GM18951 (cell line): ENCODE measurements around the gene CELF5.
"Not testable (repeated sequence)": the region's sequence is repeated elsewhere in the genome, so short reads cannot be mapped to it uniquely, and the experiment has no call there.

Experiments
- POLR2A ChIP-seq: IDR thresholded peaks from 4 replicates; pipeline ENCODE4 v1.6.1; 2011; ENCODE audit warnings: mild to moderate bottlenecking; ENCODE audit not compliant: insufficient read length, insufficient read depth; ENCODE audit errors: extremely low read depth
- in situ Hi-C: fragments of 300-500 bp; cut with MboI; formaldehyde crosslinking; loops from one replicate; pipeline ENCODE4 v1.12.0; 2022; ENCODE audit warnings: low sequenced_read_pairs, mixed read lengths, inconsistent platforms; ENCODE audit not compliant: unreplicated experiment

CELF5 gene

DNA sequence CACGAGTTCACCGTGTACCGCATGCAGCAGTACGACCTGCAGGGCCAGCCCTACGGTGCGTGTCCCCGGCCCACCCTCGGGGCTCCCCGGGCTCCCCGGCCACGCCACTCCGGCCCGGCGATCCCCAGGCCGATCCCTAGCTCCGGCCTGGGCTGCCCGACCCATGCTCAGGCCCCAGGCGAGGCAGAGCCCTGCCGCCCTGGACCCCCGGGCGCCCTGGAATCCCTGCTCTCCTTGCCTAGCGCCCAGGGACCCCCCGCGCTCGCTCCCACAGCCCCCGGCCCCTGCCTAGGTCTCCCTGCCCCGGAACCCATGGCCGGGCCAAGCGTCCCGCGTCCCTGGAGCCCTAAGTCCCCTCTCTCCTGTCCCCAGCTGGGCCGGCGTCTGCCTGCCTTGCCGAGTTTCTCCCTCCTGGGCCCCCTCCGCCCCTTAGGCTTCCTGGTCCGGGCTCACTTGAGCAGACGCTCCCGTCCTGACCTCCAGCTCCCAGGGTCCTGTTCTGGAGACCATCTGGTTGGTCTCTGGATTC is 38.2 kb upstream of the CELF5 start:
- in situ Hi-C loops, result no loop called here
- no peak for TF ChIP-seq POLR2A

DNA sequence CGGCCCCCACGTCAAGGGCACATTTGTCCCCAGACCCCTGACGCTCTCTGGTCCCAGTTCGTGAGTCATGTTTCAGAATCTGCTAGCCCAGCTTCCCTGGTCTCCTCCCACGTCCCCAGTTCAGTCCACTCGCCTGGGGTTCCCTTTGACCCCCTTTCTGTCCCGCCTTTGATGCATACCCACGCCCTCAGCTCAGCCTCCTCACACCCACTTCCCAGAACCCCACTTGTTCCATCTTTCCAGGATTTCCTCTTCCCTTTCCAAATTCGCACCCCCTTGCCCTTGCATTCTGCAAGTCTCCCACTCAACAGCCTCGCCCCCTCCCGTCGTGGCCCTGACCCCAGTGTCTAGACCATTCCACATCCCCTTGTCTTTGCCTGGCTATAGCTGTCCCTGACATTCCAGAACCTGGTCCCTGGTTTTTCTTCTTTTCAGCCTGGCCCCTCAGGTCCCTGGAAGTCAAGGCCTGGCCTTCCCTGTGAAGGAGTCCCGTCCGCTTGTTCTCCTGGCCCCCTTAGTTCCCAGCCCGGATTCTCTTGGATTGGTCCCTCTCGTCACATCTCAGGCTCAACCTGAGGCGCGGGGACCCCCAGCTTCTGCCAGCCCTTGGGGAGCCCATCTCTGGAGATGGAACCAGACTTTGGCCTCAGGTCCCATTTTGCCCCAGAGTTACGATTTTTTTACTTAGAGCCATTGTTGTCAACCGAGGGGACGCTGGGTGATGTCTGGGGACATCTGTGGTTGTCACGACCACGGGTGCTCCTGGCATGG is 37.4 kb upstream of the CELF5 start:
- in situ Hi-C loops, result no loop called here

DNA sequence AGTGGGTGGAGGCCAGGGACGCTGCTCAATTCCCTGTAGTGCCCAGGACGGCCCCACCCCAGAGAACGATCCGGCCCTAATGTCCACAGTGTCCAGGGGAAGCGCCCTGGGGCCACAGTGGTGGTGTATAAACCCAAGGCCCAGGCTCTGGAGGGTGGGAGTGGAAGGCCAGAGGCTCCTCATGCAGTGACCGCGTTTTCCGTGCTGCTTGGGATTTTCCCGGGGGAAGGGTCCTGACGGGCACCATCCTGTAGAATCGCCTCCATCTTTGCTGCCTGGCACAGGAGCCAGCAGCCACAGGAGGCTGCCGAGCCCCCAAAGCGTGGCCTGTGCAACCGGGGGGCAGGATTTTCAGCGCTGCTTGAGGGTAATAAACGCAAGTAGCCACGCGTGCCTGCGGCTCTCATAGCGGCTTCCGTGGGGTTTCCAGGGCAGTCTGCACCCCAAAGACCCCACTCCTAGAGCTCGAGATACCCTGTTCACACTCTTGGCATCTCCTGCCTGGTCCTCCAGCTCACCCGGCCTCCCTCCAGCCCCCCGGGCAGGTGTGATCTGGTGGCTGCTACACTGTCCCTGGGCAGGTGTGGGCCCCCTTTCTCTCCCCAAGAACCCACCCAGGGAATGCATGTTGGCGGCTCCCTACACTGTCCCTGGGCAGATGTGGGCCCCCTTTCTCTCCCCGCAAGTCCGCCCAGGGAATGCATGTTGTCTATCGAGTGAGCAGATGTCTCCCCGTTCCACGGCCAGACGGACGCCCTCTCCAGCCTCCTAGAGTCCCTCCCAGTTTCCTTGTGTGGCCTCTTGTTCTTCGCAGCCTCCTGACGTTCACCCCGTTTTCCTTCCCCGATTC is 36.6 kb upstream of the CELF5 start:
- TF ChIP-seq POLR2A, result no peak
- in situ Hi-C loops, result no loop called here

More for the DNA sequence above, 37.4 kb upstream of the CELF5 start:
- no peak for TF ChIP-seq POLR2A

DNA sequence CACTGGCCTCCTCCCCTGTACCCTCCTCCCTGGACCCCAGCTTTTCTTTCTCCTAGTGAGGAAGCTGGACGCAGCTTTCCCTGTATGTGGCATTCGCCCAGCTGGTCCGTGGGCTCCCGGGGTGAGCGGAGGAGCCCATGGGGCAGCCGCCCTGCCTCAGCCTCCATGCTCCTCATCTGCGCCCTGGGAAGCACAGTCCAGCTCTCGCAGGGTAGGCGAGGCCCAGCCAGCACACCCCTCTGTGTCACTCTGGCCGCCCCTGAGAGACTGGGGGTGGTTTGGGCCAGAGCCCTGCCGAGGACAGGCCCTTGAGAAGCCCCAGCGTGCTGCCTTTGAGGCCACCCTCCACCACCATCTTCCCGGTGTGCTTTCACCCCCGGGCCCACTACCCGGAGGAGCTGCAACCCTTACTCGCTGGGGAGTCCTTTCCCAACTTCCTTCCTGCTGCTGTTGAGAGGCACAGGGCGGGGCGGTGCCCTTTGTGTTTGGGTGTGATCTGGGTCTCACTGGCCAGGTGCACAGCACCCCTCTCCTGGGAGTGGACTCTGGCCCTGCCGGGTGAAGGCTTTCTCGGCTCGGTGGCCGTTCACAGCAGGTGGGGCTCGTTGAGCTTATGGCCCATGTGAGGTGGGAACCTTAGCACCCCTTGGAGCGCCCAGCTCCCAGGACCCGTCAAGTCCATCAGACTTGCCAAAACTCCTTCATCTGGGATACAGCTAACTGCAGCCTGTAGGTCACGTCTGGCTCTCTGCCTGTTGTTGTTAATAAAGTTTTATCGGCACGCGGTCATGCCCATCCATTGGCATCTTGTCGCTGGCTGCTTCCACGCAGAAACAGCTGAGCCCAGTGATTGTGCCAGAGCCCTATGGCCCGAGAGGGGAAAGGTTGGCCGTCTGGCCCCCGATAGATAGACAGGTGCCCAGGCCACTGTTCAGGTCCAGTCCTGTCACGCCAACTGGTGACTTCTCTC is 35.5 kb upstream of the CELF5 start:
- no peak for TF ChIP-seq POLR2A
- in situ Hi-C loops, result no loop called here

DNA sequence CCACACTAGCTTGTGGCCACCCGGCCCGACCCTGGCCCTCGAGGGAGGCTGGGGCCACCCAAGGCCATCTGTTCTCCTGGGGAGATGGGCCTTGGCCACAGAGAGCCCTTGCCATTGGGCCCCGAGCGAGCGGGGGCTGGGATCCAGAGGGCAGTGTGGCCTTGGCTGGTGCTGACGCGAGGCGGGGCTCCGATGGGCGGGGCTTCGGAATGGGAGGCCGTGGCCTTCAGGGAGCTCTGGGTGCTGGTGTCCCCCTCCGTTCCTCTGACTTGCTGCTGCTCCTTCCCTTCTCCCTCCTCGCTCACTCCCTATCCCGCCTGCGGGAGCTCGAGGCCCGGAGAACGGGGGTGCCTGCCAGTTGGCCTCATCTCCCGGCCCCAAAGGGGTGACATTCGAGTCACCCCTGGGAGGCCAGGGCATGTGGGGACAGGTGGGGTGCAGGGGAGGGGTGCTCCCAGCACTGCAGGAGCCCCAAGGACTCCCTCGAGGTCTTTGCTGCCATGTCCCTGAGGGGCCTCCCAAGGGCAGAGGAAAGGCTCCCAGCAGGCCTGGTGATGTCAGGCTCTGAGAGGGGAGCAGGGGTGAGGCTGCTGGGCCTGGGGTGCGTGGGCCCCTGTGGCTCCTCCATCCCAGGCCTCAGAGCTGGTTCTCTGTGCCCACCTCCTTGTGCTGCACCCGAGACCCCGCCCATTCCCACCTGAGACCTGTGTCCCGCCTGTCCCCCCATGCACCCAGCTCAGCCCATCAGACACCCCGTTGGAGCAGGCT is 34.6 kb upstream of the CELF5 start:
- in situ Hi-C loops, result no loop called here
- TF ChIP-seq POLR2A, result no peak

DNA sequence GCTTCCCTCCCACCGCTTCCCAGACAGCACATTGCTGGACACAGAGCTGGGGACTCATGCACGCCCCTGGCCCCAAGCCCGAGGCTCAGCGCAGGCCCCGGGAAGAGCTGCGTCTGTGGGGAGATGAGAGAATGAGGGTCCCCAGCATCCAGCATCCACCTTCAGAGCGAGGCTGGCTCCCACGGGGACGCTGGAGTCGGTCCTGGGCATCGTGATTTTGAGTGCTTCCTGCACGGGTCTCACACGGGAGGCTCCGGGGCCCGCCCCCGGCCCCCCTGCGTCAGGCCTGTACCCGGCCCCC is 34.0 kb upstream of the CELF5 start:
- TF ChIP-seq POLR2A, result no peak
- in situ Hi-C loops, result no loop called here

DNA sequence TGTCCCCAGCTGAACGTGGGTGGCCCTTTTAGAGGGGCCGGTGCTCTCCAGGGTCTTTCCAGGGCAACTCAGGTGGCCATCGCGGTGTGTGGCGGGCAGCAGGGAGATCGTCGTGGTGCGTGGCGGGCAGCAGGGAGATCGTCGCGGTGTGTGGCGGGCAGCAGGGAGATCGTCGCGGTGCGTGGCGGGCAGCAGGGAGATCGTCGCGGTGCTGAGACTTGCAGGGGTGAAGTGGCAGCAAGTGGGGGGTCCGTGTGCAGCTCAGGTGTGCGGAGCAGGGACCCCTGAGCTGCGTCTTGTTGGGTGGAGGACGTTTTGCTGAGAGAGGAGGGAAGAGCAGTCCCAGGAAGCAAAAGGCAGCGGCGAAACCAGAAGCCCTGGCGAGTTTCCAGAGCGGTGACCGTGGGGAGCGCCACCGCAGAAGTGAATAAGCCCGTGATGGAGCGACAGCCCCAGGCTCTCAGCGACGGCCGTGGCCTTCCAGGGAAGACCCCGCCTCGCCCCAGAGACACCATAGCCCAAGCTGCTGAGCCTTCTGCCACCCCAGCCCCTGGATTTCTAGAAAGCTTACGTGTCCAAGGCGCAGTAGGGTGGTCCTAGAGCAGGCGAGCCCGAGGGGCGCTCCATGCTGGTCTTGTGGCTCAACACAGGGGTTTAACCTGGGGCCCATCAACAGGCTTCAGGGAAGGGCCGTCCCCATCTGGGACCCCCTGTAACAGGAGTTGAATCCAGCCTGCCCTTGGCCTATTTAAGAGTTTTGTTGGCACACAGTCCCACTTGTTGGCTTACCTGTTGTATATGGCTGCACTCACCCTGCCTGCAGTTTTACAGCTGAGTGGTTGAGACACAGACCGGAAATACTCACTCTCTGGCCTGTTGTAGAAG is 33.3 kb upstream of the CELF5 start:
- in situ Hi-C loops, result no loop called here
- no peak for TF ChIP-seq POLR2A

DNA sequence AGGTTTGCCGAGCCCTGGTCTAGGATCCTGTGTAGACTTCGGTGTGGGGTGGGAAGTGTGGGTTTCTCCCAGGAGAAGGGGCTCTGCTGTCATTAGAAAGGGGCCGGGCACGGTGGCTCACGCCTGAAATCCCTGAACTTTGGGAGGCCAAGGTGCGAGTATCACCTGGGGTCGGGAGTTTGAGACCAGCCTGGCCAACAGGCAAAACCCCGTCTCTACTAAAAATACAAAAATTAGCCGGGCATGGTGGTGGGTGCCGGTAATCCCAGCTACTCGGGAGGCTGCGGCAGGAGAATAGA is 32.7 kb upstream of the CELF5 start:
- in situ Hi-C loops, result not testable (repeated sequence)

DNA sequence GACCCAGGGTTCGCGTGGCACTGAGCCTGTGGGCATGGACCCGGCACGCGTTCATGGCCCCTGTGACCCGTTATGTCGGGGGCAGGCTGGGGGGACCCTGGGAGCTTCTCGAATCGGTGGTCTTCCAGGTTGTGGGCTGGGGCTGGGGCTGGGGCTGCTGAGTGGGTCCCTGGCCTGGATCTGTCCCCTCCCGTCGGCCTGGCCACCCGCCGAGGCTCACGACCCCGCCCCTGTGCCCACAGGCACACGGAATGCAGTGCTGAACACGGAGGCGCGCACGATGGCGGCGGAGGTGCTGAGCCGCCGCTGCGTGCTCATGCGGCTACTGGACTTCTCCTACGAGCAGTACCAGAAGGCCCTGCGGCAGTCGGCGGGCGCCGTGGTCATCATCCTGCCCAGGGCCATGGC is 32.2 kb upstream of the CELF5 start:
- in situ Hi-C loops, result no loop called here
- TF ChIP-seq POLR2A, result no peak

DNA sequence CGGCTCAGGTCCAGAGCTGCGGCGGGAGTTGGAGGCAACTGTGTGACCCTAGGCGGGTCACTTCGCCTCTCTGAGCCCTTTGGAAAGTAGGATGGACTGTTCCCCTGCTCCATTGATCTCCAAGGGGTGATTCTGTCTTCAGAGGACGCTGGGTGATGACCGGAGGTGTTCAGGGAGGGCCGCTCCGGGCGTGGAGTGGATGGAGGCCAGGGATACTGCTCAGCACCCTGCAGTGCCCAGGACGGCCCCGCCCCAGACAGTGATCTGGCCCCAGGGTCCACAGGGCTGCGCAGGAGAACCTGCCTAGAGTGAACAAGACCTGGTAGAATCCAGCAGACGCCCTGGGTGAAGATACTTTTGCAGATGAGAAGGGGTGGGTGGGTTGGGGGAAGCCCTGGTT is 31.8 kb upstream of the CELF5 start:
- no peak for TF ChIP-seq POLR2A
- in situ Hi-C loops, result no loop called here

DNA sequence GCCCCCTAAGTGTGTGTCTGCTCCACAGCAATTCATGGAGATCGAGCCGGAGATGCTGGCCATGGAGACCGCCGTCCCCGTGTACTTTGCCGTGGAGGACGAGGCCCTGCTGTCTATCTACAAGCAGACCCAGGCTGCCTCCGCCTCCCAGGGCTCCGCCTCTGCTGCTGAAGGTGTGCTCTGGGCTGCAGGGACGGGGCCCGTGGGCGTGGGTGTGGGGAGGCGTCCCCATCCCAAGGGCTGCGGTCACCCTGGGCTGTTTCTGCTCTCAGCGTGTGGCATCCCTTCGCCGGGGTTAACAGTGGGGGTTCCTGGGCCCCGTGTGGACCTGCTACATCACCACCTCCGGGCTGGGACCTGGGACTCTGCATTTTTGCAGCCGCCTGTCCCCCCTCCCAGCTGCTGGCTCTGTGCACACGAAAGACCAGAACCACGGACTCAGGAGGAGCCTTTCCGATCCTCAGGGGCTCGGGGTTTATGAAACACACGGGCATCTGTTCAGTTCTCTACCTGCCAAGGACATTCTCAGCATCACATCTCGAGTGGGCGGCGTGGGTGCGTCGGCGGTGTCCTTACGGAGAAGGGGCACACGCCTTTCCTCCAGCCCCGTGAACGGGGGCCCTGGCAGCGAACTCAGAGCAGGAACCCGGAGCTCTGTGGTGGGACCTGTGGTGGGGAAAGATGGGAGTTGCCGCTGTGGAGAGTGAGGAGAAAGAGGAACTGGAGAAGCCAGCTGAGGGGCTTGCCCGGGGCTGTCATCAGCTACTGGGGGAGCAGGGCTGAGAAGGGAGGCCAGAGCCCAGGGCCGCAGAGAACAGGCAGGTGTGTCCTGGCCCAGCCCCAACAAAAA is 31.0 kb upstream of the CELF5 start:
- in situ Hi-C loops, result no loop called here
- TF ChIP-seq POLR2A, result no peak
